NCI-H1105 (cell line): ENCODE data around the gene ARHGEF9.
"Not testable (repeated sequence)": the region's sequence is repeated elsewhere in the genome, so short reads cannot be mapped to it uniquely, and the experiment has no call there.

ENCODE experiments used
- DNase-seq: peaks from one replicate; lab custom pipeline; 2025; lab: John Stamatoyannopoulos, UW

The ARHGEF9 gene

GRCh38 chrX:63784902-63785707 is at the start of gene ARHGEF9:
ARHGEF9 (minus strand) TSS chrX:63785214; CDS start chrX:63785145, 69 bp downstream.
- DNase-seq: peak; percentile 40

- not testable (repeated sequence) for DNase-seq
These were observed 40.4 kb upstream of the ARHGEF9 start for GRCh38 chrX:63825446-63825845.

- DNase-seq: no peak
These were observed 33.1 kb upstream of the ARHGEF9 start for GRCh38 chrX:63818156-63818555.

- DNase-seq: no peak
These were observed 32.7 kb upstream of the ARHGEF9 start for GRCh38 chrX:63817696-63818095.

GRCh38 chrX:63812823-63813222 is 27.8 kb upstream of the ARHGEF9 start:
- DNase-seq: no peak

GRCh38 chrX:63810746-63811145 is 25.7 kb upstream of the ARHGEF9 start:
- no peak for DNase-seq

GRCh38 chrX:63809173-63809572 is 24.2 kb upstream of the ARHGEF9 start:
- DNase-seq: no peak

GRCh38 chrX:63795406-63795805 is 10.4 kb upstream of the ARHGEF9 start:
- DNase-seq: not testable (repeated sequence)

GRCh38 chrX:63785708-63786040 is 660 bp upstream of the ARHGEF9 start:
- DNase-seq: no peak

- no peak for DNase-seq
These were observed 590 bp downstream of the ARHGEF9 start for GRCh38 chrX:63784346-63784901.

GRCh38 chrX:63782515-63782914 is 2.5 kb downstream of the ARHGEF9 start:
- no peak for DNase-seq

- DNase-seq: no peak
These were observed 16.3 kb downstream of the ARHGEF9 start for GRCh38 chrX:63768760-63769159.

GRCh38 chrX:63765712-63766111 is 19.3 kb downstream of the ARHGEF9 start:
- DNase-seq: no peak

GRCh38 chrX:63764946-63765345 is 20.1 kb downstream of the ARHGEF9 start:
- DNase-seq: no peak

- DNase-seq: no peak
These were observed 23.4 kb downstream of the ARHGEF9 start for GRCh38 chrX:63761639-63762038.

GRCh38 chrX:63758011-63758410 is 27.0 kb downstream of the ARHGEF9 start:
- no peak for DNase-seq

GRCh38 chrX:63755892-63756291 is 29.1 kb downstream of the ARHGEF9 start:
- DNase-seq: no peak

- DNase-seq: peak; percentile 85
These were observed 30.0 kb downstream of the ARHGEF9 start for GRCh38 chrX:63754860-63755579.

- DNase-seq: no peak
These were observed 30.7 kb downstream of the ARHGEF9 start for GRCh38 chrX:63754136-63754859.

- DNase-seq: no peak
These were observed 33.5 kb downstream of the ARHGEF9 start for GRCh38 chrX:63751481-63751880.

GRCh38 chrX:63750811-63751210 is 34.2 kb downstream of the ARHGEF9 start:
- DNase-seq: no peak

GRCh38 chrX:63747331-63747730 is 37.7 kb downstream of the ARHGEF9 start:
- no peak for DNase-seq
